A673 (cell line): ENCODE results near the gene TSR2.

ENCODE experiments used
- CTCF ChIP-seq: fragments of 300-800, 200-600 bp; sonication (generic); conservative IDR thresholded peaks from 2 replicates; pipeline ENCODE4 v1.5.1; 2017; ENCODE audit warnings: low read depth, mild to moderate bottlenecking, antibody characterized with exemption, low read length, moderate library complexity, mixed read lengths
- EZH2 ChIP-seq: fragments of 200-600 bp; sonication (generic); IDR thresholded peaks from 2 replicates; pipeline ENCODE4 v1.6.1; 2017; ENCODE audit warnings: borderline replicate concordance, low read depth, mild to moderate bottlenecking, mixed read lengths, antibody characterized with exemption, low read length; ENCODE audit not compliant: poor library complexity, severe bottlenecking

- TF ChIP-seq CTCF, result no peak
- TF ChIP-seq EZH2, result no peak
Measured at GRCh38 chrX:54494166-54494988, 54.2 kb downstream of the TSR2 start.
